ENCODE data around the gene HTR3A. TPM values are rescaled to one million over a fixed set of nuclear protein-coding genes. Genes with fewer than 3 reads are reported as not detected.

HTR3A gene
- total and polyA plus RNA-seq, 2 experiments from 2014 or later: 5.8 to 8.1 TPM

GRCh38 chr11:113937918-113938317, 37.0 kb upstream of the HTR3A start:
- H3K27me3 Mint-ChIP-seq (ENCODE audit: insufficient read depth, low read depth, poor library complexity): peaks cover 4% of the 10 kb centered on the region
- no peak overlapping the region for H3K27ac ChIP-seq (ENCODE audit: low read depth)
- no peak for DNase-seq (ENCODE audit: low spot score)

More at GRCh38 chr11:113937918-113938317, 37.0 kb upstream of the HTR3A start:
- Histone ChIP-seq H4K20me1 (replicated peaks; ENCODE audit: insufficient read depth) (no peaks in the 10 kb centered on the region), H3K79me2 (replicated peaks; ENCODE audit: insufficient read depth) (no peaks in the 10 kb centered on the region), H3K9me2 (ENCODE audit: insufficient read depth) (no peaks in the 10 kb centered on the region), H3F3A (replicated peaks; ENCODE audit: low read depth) (no peaks in the 10 kb centered on the region), H3K4me1 (ENCODE audit: insufficient read depth) (peaks cover 13% of the 10 kb centered on the region), H3K36me3 (ENCODE audit: insufficient read depth) (no peaks in the 10 kb centered on the region), H3K4me2 (no peak overlapping the region), H3K4me3 (no peak overlapping the region), H2AFZ (no peak overlapping the region), H3K27me3 (ENCODE audit: insufficient read depth) (no peaks in the 10 kb centered on the region)
- H3K36me3 Mint-ChIP-seq (ENCODE audit: low read depth): no peaks in the 10 kb centered on the region
- H3K9me3 Mint-ChIP-seq: no peaks in the 10 kb centered on the region
- TF ChIP-seq CREB1 (CRISPR knock-in tag; IDR thresholded peaks at IDR 0.05; ENCODE audit: low read depth): no peak
- TF ChIP-seq EZH2 (IDR thresholded peaks at IDR 0.05; ENCODE audit: low read depth, unreplicated experiment): no peak
- TF ChIP-seq JUNB (IDR thresholded peaks at IDR 0.05; ENCODE audit: unreplicated experiment): no peak
- TF ChIP-seq EZH2phosphoT487 (IDR thresholded peaks at IDR 0.05; ENCODE audit: unreplicated experiment): no peak
- TF ChIP-seq ZNF114 (CRISPR knock-in tag; IDR thresholded peaks at IDR 0.05): no peak
- no peak for TF ChIP-seq ZNF462 (CRISPR knock-in tag; IDR thresholded peaks at IDR 0.05)
- TF ChIP-seq POLR2AphosphoS5 (IDR thresholded peaks at IDR 0.05; ENCODE audit: low read depth): no peak
- TF ChIP-seq NANOG (IDR thresholded peaks at IDR 0.05; ENCODE audit: borderline replicate concordance): no peak
- TF ChIP-seq CTCF (conservative IDR thresholded peaks at IDR 0.05; ENCODE audit: low read depth in 2 of 2): no peak
- peaks cover 8% of the 10 kb centered on the region for H3K4me1 Mint-ChIP-seq
- H3K4me3 Mint-ChIP-seq: no peak overlapping the region
- no peak for ATAC-seq
- no peak overlapping the region for H3K27ac Mint-ChIP-seq
